SK-N-SH (cell line): ENCODE data around the gene SLC36A4.

Source experiments
- POLR2AphosphoS5 ChIP-seq: IDR thresholded peaks from 2 replicates; pipeline ENCODE4 v1.6.1; 2012; ENCODE audit warnings: low read depth, low read length
- RFX5 ChIP-seq: IDR thresholded peaks from 2 replicates; pipeline ENCODE4 v1.6.1; 2012; ENCODE audit warnings: mild to moderate bottlenecking, improper control_type of control experiment, low read length

- TF ChIP-seq POLR2AphosphoS5, result no peak
- no peak for TF ChIP-seq RFX5
Observed at GRCh38 chr11:93114304-93114703, 83.5 kb downstream of the SLC36A4 start.
